T-cell (primary cell): ENCODE data around the gene UBXN7. TPM values are rescaled to one million over a fixed set of nuclear protein-coding genes. Genes with fewer than 3 reads are reported as not detected.
"Not testable (repeated sequence)": the region's sequence is repeated elsewhere in the genome, so short reads cannot be mapped to it uniquely, and the experiment has no call there.

Experiments
- ATAC-seq, 4 experiments: fragments of 200-7000 bp in 3 of 4; fragments of 150-1000 bp in 1 of 4; cut with Tn5 transposase; replicated peaks in 1 of 4; 1 replicate in 3 of 4; 2 replicates in 1 of 4; pipeline ENCODE4 v1.10.0; 2021; ENCODE audit warnings: moderate library complexity in 3 of 4, mild to moderate bottlenecking in 2 of 4, moderate number of reproducible peaks in 1 of 4
- CTCF ChIA-PET, 2 donors: fragments of 300-600 bp; sonication (Branson Sonifier 250); formaldehyde crosslinking; loops; one replicate each; lab custom pipeline; 2022; ENCODE audit warnings: antibody characterized with exemption in 2 of 2; lab: Charles Lee
- POLR2A ChIA-PET, 2 donors: fragments of 300-600 bp; sonication (Branson Sonifier 250); formaldehyde crosslinking; loops; one replicate each; lab custom pipeline; 2022; ENCODE audit warnings: antibody characterized with exemption in 2 of 2; lab: Charles Lee
- DNase-seq, 35 experiments: peaks; one replicate each; pipeline versions ENCODE4 v3.0.0 to v3.0.0-alpha.2; 2013 to 2023
- H3K27ac ChIP-seq: one replicate; pipeline ENCODE4 v1.5.1; 2013; ENCODE audit warnings: low read length
- H3K27me3 ChIP-seq, 2 experiments: replicated peaks in 1 of 2; 1 replicate in 1 of 2; 2 replicates in 1 of 2; pipeline versions ENCODE4 v1.6.1 to v1.7.0; 2013; ENCODE audit warnings: low read length in 1 of 2, mixed read lengths in 1 of 2; ENCODE audit not compliant: control insufficient read depth in 2 of 2, insufficient read depth in 2 of 2; ENCODE audit errors: extremely low read depth in 1 of 2
- H3K36me3 ChIP-seq, 2 donors: 1 replicate in 1 of 2; 2 replicates in 1 of 2; pipeline versions ENCODE4 v1.6.1 to v1.7.0; 2013; ENCODE audit warnings: low read length in 1 of 2; ENCODE audit not compliant: control insufficient read depth in 2 of 2, insufficient read depth in 1 of 2; ENCODE audit errors: extremely low read depth in 1 of 2
- H3K4me1 ChIP-seq, 2 experiments: 1 replicate in 1 of 2; 2 replicates in 1 of 2; pipeline versions ENCODE4 v1.6.1 to v1.7.0; 2013; ENCODE audit warnings: low read length in 2 of 2, mixed read lengths in 1 of 2; ENCODE audit not compliant: insufficient read depth in 2 of 2, control insufficient read depth in 1 of 2; ENCODE audit errors: extremely low read depth in 1 of 2
- H3K4me3 ChIP-seq, 2 donors: 1 replicate in 1 of 2; 2 replicates in 1 of 2; pipeline versions ENCODE4 v1.5.1 to v1.7.0; 2013; ENCODE audit warnings: mild to moderate bottlenecking in 2 of 2, low read length in 1 of 2, moderate library complexity in 1 of 2; ENCODE audit not compliant: control insufficient read depth in 1 of 2; ENCODE audit errors: extremely low read depth in 1 of 2
- H3K9me3 ChIP-seq: 2 replicates; pipeline ENCODE4 v1.7.0; 2013
- H3K27ac Mint-ChIP-seq, 2 donors: one replicate each; pipeline ENCODE4 v1.8.0; 2020 to 2021; ENCODE audit warnings: mild to moderate bottlenecking in 2 of 2, mixed read lengths in 2 of 2
- H3K27me3 Mint-ChIP-seq, 2 donors: one replicate each; pipeline ENCODE4 v1.8.0; 2021 to 2022; ENCODE audit warnings: mixed read lengths in 2 of 2
- H3K36me3 Mint-ChIP-seq: one replicate; pipeline ENCODE4 v1.8.0; 2021; ENCODE audit warnings: mixed read lengths
- H3K4me1 Mint-ChIP-seq, 3 donors: one replicate each; pipeline ENCODE4 v1.8.0; 2020 to 2022; ENCODE audit warnings: mixed read lengths in 3 of 3, mild to moderate bottlenecking in 1 of 3
- H3K4me3 Mint-ChIP-seq, 3 donors: one replicate each; pipeline ENCODE4 v1.8.0; 2020 to 2022; ENCODE audit warnings: mild to moderate bottlenecking in 3 of 3, mixed read lengths in 3 of 3, moderate library complexity in 3 of 3
- H3K9me3 Mint-ChIP-seq, 3 donors: one replicate each; pipeline ENCODE4 v1.8.0; 2020 to 2022; ENCODE audit warnings: mixed read lengths in 3 of 3
- WGBS: methylation state at CpG from one replicate; pipeline ENCODE4 v1.1.5; 2013; ENCODE audit warnings: missing lambda C conversion rate; ENCODE audit not compliant: insufficient coverage; 5-methylcytosine and 5-hydroxymethylcytosine counted together
- total RNA-seq, 35 experiments: library from RNA in 6 of 35; stranded (reverse) in 6 of 35; fragments of 120-200 nt in 1 of 35; gene quantifications; one replicate each; pipeline versions ENCODE4 v1.2.1 to v1.2.4 and lab custom pipeline; 2013 to 2026

The UBXN7 gene
- total RNA-seq, 5 donors from 2014 or later (not counting 1 experiment from before 2014, with no cell fraction given), result 64.7 to 92.3 (median 74.8) TPM

- POLR2A ChIA-PET, result no interaction called here
- no peaks in the 10 kb centered on the region for H3K27me3 Mint-ChIP-seq
Measured at GRCh38 chr3:196463478-196463756, 31.2 kb upstream of the UBXN7 start.

DNA sequence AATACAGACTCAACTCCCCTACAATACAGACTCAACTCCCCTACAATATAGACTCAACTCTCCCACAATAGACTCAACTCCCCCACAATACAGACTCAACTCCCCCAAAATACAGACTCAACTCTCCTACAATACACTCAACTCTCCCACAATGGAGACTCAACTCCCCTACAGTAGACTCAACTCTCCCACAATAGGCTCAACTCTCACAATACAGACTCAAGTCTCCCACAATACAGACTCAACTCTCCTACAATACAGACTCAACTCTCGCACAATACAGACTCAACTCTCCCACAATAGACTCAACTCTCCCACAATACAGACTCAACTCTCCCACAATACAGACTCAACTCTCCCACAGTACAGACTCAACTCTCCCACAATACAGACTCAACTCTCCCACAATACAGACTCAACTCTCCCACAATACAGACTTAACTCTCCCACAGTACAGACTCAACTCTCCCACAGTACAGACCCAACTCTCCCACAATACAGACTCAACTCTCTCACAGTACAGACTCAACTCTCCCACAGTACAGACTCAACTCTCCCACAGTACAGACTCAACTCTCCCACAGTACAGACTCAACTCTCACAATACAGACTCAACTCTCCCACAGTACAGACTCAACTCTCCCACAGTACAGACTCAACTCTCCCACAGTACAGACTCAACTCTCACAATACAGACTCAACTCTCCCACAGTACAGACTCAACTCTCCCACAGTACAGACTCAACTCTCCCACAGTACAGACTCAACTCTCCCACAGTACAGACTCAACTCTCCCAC lies 30.7 kb upstream of the UBXN7 start:
- H3K9me3 Mint-ChIP-seq, H3K9me3 ChIP-seq, H3K4me3 Mint-ChIP-seq, H3K4me1 Mint-ChIP-seq, H3K27me3 ChIP-seq, DNase-seq, H3K27me3 Mint-ChIP-seq, H3K4me1 ChIP-seq, POLR2A ChIA-PET, H3K36me3 ChIP-seq, H3K36me3 Mint-ChIP-seq, CTCF ChIA-PET, ATAC-seq, H3K27ac ChIP-seq, H3K4me3 ChIP-seq, H3K27ac Mint-ChIP-seq: not testable (repeated sequence)
- 89% methylated on average over 1 of the region's 1 CpG for WGBS

More at GRCh38 chr3:196463478-196463756, 31.2 kb upstream of the UBXN7 start:
- no peaks in the 10 kb centered on the region for H3K4me1 ChIP-seq
- WGBS, result no CpG with 5 or more reads among the region's 2 CpGs
- H3K36me3 ChIP-seq, result peaks cover 0 to 2% of the 10 kb centered on the region in 2 donors
- CTCF ChIA-PET, result no interaction called here
- peaks cover 0 to 3% (median 0%) of the 10 kb centered on the region in 3 donors for H3K9me3 Mint-ChIP-seq
- no peak overlapping the region for H3K27ac Mint-ChIP-seq
- peaks cover 12% of the 10 kb centered on the region for H3K36me3 Mint-ChIP-seq
- ATAC-seq, result no peak
- no peak overlapping the region for H3K27ac ChIP-seq
- no peaks in the 10 kb centered on the region for H3K27me3 ChIP-seq
- no peak for DNase-seq
- H3K4me1 Mint-ChIP-seq, result peaks cover 0 to 5% (median 3%) of the 10 kb centered on the region in 3 donors
- H3K9me3 ChIP-seq, result no peaks in the 10 kb centered on the region
- no peak overlapping the region for H3K4me3 Mint-ChIP-seq
- no peak overlapping the region for H3K4me3 ChIP-seq

DNA sequence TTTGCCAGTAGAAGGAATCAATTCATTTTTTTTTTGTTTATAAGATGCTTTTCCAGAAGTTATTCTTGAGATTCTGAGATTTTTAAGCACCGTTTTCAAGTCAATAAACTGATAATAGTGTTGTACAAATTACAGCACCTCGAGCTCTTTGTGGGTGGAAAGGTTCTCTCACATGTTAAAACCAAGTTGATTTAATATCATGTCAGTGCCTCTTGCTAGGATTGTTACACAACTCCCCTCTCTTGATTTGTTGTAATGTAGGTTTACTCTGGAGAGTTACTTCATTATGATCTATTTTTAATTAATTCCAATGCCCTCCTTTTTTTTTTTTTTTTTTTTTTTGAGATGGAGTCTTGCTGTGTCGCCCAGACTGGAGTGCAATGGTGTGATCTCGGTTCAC lies 25.8 kb upstream of the UBXN7 start:
- Mint-ChIP-seq H3K27ac (peak overlapping the region; percentile 40 to 83), H3K4me3 (no peak overlapping the region), H3K27me3 (no peaks in the 10 kb centered on the region), H3K4me1 (peaks cover 13 to 14% (median 14%) of the 10 kb centered on the region in 3 donors), H3K36me3 (peaks cover 8% of the 10 kb centered on the region), H3K9me3 (no peaks in the 10 kb centered on the region)
- Histone ChIP-seq H3K4me3 (no peak overlapping the region), H3K27me3 (no peaks in the 10 kb centered on the region), H3K27ac (peak overlapping the region; percentile 14), H3K4me1 (peaks cover 0 to 4% of the 10 kb centered on the region in 2 experiments), H3K9me3 (no peaks in the 10 kb centered on the region), H3K36me3 (no peaks in the 10 kb centered on the region)
- ChIA-PET POLR2A (interaction anchor here (0.6 to 0.7 kb wide), 3 partner anchors 35 to 703 kb away, joined by 3 to 9 read pairs (median 4); no protein-coding TSS in a partner anchor), CTCF (interaction anchor here (0.5 to 0.7 kb wide), 3 partner anchors 13 to 1538 kb away, joined by 3 to 4 read pairs (median 3); no protein-coding TSS in a partner anchor)
- DNase-seq (no peak), ATAC-seq (no peak)
- no CpG with 5 or more reads among the region's 4 CpGs for WGBS

DNA sequence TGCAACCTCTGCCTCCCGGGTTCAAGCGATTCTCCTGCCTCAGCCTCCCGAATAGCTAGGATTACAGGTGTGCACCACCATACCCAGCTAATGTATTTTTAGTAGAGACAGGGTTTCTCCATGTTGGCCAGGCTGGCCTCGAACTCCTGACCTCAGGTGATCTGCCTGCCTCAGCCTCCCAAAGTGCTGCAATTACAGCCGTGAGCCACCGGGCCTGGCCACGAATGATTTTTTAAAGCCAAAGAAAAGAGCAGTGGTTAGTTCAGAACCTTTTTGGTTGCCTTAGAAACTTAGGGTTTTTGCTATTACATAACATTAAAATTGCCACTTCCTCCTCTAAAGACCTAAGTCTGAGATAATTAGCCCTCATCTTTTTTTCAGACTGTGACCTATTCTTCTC lies 25.2 kb upstream of the UBXN7 start:
- ChIA-PET CTCF (interaction anchor here in 1 of 2 donors (0.6 to 0.7 kb wide), 3 partner anchors 14 to 1538 kb away, joined by 3 to 6 read pairs (median 4); no protein-coding TSS in a partner anchor), POLR2A (interaction anchor here (0.6 to 0.7 kb wide), 5 partner anchors 14 to 702 kb away, joined by 3 to 9 read pairs (median 4); no protein-coding TSS in a partner anchor)
- H3K4me3 Mint-ChIP-seq, H3K36me3 ChIP-seq, H3K4me1 ChIP-seq, H3K9me3 ChIP-seq, H3K4me3 ChIP-seq, H3K27me3 ChIP-seq, H3K27me3 Mint-ChIP-seq, H3K9me3 Mint-ChIP-seq: not testable (repeated sequence)
- DNase-seq (peak in 18 of 35 experiments; percentile 3 to 35 (median 12)), ATAC-seq (peak; percentile 11 to 69 (median 23))
- WGBS, result 0% methylated on average over 1 of the region's 7 CpGs
- Mint-ChIP-seq H3K27ac (peak overlapping the region; percentile 40 to 83), H3K36me3 (peaks cover 14% of the 10 kb centered on the region), H3K4me1 (peaks cover 13 to 14% (median 14%) of the 10 kb centered on the region in 3 donors)
- peak overlapping the region; percentile 14 for H3K27ac ChIP-seq

DNA sequence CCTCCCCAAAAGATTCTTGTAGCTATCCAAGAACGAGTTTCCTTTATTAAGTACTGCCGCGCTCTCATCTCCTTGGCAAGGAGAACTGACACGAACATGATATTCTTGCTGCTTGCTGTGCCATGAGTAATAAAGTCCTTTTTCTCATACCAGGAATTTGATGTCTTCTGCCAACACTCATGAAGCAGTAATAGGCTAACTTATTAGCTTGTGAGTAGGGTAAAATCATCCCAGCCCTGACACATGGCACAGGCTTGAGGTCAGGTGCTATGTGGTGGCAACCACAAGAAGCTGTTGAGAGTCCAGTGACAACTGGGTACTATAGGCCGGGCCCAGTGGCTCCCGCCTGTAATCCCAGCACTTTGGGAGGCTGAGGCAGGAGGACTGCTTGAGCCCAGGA lies 22.7 kb upstream of the UBXN7 start:
- no peak for DNase-seq
- ChIA-PET CTCF (interaction anchor here in 1 of 2 donors (0.8 kb wide), 1 partner anchor 9 kb away, joined by 6 read pairs; no protein-coding TSS in a partner anchor), POLR2A (interaction anchor here in 1 of 2 donors (0.6 kb wide), 1 partner anchor 1455 kb away, joined by 3 read pairs; no protein-coding TSS in a partner anchor)
- Mint-ChIP-seq H3K27ac (no peak overlapping the region), H3K9me3 (no peaks in the 10 kb centered on the region), H3K4me1 (peaks cover 13 to 14% (median 14%) of the 10 kb centered on the region in 3 donors), H3K4me3 (no peak overlapping the region), H3K36me3 (peaks cover 16% of the 10 kb centered on the region), H3K27me3 (no peaks in the 10 kb centered on the region)
- Histone ChIP-seq H3K27ac (no peak overlapping the region), H3K36me3 (no peaks in the 10 kb centered on the region), H3K4me1 (peaks cover 0 to 4% of the 10 kb centered on the region in 2 experiments), H3K27me3 (no peaks in the 10 kb centered on the region), H3K9me3 (no peaks in the 10 kb centered on the region), H3K4me3 (no peak overlapping the region)
- ATAC-seq, result no peak
- 100% methylated on average over 1 of the region's 6 CpGs for WGBS

DNA sequence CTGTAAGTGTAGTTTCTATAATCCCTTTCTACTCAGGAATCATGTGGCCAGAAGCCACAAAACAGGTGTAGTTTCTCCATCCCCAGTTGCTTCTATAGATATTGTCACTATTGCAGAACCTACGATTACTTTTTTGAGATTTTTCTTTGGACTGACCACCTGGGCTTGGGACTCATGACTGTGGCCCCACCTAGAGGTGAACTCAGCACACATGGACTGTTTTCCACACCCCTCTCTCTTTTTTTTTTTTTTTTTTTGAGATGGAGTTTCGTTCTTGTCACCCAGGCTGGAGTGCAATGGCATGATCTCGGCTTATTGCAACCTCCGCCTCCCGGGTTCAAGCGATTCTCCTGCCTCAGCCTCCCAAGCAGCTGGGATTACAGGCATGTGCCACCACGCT lies 13.2 kb upstream of the UBXN7 start:
- CTCF ChIA-PET, result interaction anchor here in 1 of 2 donors (0.7 kb wide), 1 partner anchor 13 kb away, joined by 7 read pairs; the partner anchor contains the start of gene UBXN7
- not testable (repeated sequence) for H3K27ac Mint-ChIP-seq

More for the DNA sequence above, 13.2 kb upstream of the UBXN7 start:
- H3K4me3 ChIP-seq, H3K4me1 ChIP-seq, H3K27me3 ChIP-seq, H3K4me1 Mint-ChIP-seq, H3K9me3 Mint-ChIP-seq, POLR2A ChIA-PET, H3K27me3 Mint-ChIP-seq, H3K36me3 Mint-ChIP-seq, H3K36me3 ChIP-seq, ATAC-seq, H3K4me3 Mint-ChIP-seq, DNase-seq, H3K9me3 ChIP-seq, H3K27ac ChIP-seq: not testable (repeated sequence)
- no CpG with 5 or more reads among the region's 7 CpGs for WGBS
